GM12801 (cell line): ENCODE measurements around the gene IL1RAPL2.

Experiments
- CTCF ChIP-seq: IDR thresholded peaks from one replicate; pipeline ENCODE4 v1.5.1; 2011; ENCODE audit warnings: control low read depth; ENCODE audit not compliant: insufficient read length; ENCODE audit errors: extremely low read depth

The IL1RAPL2 gene

GRCh38 chrX:104728456-104728855 is 162.5 kb downstream of the IL1RAPL2 start:
- no peak for TF ChIP-seq CTCF

- TF ChIP-seq CTCF, result no peak
Measured at GRCh38 chrX:104742355-104742754, 176.4 kb downstream of the IL1RAPL2 start.

- no peak for TF ChIP-seq CTCF
Measured at GRCh38 chrX:104745152-104745551, 179.2 kb downstream of the IL1RAPL2 start.

- no peak for TF ChIP-seq CTCF
Measured at GRCh38 chrX:104749951-104750610, 184.1 kb downstream of the IL1RAPL2 start.

- no peak for TF ChIP-seq CTCF
Measured at GRCh38 chrX:104762641-104763040, 196.6 kb downstream of the IL1RAPL2 start.

GRCh38 chrX:104789784-104790183 is 223.8 kb downstream of the IL1RAPL2 start:
- TF ChIP-seq CTCF, result no peak

GRCh38 chrX:104795804-104796203 is 229.8 kb downstream of the IL1RAPL2 start:
- TF ChIP-seq CTCF, result no peak
